ENCODE results near the gene TAS2R4. TPM values are rescaled to one million over a fixed set of nuclear protein-coding genes. Genes with fewer than 3 reads are reported as not detected.
"Not testable (repeated sequence)": the region's sequence is repeated elsewhere in the genome, so short reads cannot be mapped to it uniquely, and the experiment has no call there.

Gene TAS2R4
- total RNA-seq, 1 experiment from 2014 or later, result 0.66 TPM

DNA sequence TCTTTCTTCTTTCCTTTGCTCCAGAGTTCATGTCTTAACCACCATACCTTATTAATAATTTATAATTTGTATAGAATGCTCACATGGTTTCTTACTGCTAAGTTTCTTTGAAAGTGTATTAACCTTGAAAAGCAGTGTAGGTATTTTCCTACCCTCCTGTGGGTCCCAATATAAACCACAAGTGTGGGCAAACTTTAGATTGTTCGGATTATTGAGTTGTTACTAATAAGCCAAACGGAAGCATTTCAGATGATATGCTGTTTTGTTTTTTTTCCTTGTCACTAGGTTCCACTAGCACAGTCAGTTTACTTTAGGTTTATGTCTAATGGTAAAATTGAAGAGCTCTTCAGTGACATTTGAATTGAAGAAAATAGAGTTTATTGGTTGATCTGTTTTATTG, 28.1 kb upstream of the TAS2R4 start:
- no peak overlapping the region for H2BK20ac ChIP-seq (ENCODE audit: low read depth, low read length, poor library complexity, severe bottlenecking)
- no peak overlapping the region for H2BK15ac ChIP-seq (ENCODE audit: low read depth, low read length)
- no peak overlapping the region for H3K4me2 ChIP-seq (ENCODE audit: insufficient read depth, insufficient read length, low read length)
- no peak overlapping the region for H3K14ac ChIP-seq (ENCODE audit: insufficient read depth, low read length)
- TF ChIP-seq, protein P1, sequence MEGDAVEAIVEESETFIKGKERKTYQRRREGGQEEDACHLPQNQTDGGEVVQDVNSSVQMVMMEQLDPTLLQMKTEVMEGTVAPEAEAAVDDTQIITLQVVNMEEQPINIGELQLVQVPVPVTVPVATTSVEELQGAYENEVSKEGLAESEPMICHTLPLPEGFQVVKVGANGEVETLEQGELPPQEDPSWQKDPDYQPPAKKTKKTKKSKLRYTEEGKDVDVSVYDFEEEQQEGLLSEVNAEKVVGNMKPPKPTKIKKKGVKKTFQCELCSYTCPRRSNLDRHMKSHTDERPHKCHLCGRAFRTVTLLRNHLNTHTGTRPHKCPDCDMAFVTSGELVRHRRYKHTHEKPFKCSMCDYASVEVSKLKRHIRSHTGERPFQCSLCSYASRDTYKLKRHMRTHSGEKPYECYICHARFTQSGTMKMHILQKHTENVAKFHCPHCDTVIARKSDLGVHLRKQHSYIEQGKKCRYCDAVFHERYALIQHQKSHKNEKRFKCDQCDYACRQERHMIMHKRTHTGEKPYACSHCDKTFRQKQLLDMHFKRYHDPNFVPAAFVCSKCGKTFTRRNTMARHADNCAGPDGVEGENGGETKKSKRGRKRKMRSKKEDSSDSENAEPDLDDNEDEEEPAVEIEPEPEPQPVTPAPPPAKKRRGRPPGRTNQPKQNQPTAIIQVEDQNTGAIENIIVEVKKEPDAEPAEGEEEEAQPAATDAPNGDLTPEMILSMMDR (conservative IDR thresholded peaks at IDR 0.05), result no peak
- DNase-seq, result no peak
- H3K27ac ChIP-seq (ENCODE audit: insufficient read length, low read depth, low read length), result no peak overlapping the region
- Mint-ChIP-seq H3K9me3 (peaks cover 29 to 31% of the 10 kb centered on the region in 2 experiments), H3K27me3 (ENCODE audit: low read depth) (no peaks in the 10 kb centered on the region), H3K36me3 (ENCODE audit: insufficient read depth in 1 of 3, low read depth in 3 of 3) (peaks cover 80 to 90% (median 89%) of the 10 kb centered on the region in 3 experiments), H3K27ac (no peak overlapping the region), H3K4me1 (no peaks in the 10 kb centered on the region), H3K4me3 (no peak overlapping the region)
- H3K9me3 ChIP-seq (ENCODE audit: control insufficient read depth, low read depth, low read length), result peaks cover 22% of the 10 kb centered on the region
- no peak overlapping the region for H4K91ac ChIP-seq (ENCODE audit: insufficient read length, low read depth, low read length)
- no CpG with 5 or more reads among the region's 2 CpGs for WGBS (ENCODE audit: extremely low coverage, insufficient read length, low lambda C conversion rate)
- H3K4ac ChIP-seq (ENCODE audit: low read depth, low read length), result no peak overlapping the region
- no peak overlapping the region for H3K23ac ChIP-seq (ENCODE audit: insufficient read length, low read depth, low read length)
- no peaks in the 10 kb centered on the region for H3K4me1 ChIP-seq (ENCODE audit: insufficient read depth, low read length)
- no peaks in the 10 kb centered on the region for H3K27me3 ChIP-seq (ENCODE audit: insufficient read depth, low read length)
- H3K56ac ChIP-seq (ENCODE audit: insufficient read length, low read depth, low read length), result no peak overlapping the region
- H4K20me1 ChIP-seq (ENCODE audit: control insufficient read depth, insufficient read depth, insufficient read length), result no peaks in the 10 kb centered on the region
- no peak overlapping the region for H2AK5ac ChIP-seq (ENCODE audit: insufficient read length, low read length)
- no peak overlapping the region for H2BK12ac ChIP-seq (ENCODE audit: insufficient read length, low read depth, low read length)
- H3K18ac ChIP-seq (ENCODE audit: insufficient read length, low read depth, low read length), result no peak overlapping the region
- no peaks in the 10 kb centered on the region for H3K79me2 ChIP-seq (ENCODE audit: insufficient read depth, low read length)
- H3K9ac ChIP-seq (ENCODE audit: extremely low read depth, insufficient read length, low read length), result no peak overlapping the region
- H3K23me2 ChIP-seq (ENCODE audit: insufficient read length, low read depth, low read length, poor library complexity, severe bottlenecking), result no peaks in the 10 kb centered on the region
- no peak overlapping the region for H2AFZ ChIP-seq (ENCODE audit: low read length)
- H4K5ac ChIP-seq (ENCODE audit: insufficient read length, low read depth, low read length), result no peak overlapping the region
- no peak overlapping the region for H3T11ph ChIP-seq (ENCODE audit: low read length)
- H3K79me1 ChIP-seq (ENCODE audit: insufficient read depth, low read depth, low read length, poor library complexity, severe bottlenecking), result no peaks in the 10 kb centered on the region
- H2BK120ac ChIP-seq (ENCODE audit: low read depth, low read length, poor library complexity, severe bottlenecking), result no peak overlapping the region
- no peak overlapping the region for H4K8ac ChIP-seq (replicated peaks; ENCODE audit: insufficient read length, low read depth, low read length)
- no peak overlapping the region for H2BK5ac ChIP-seq (ENCODE audit: insufficient read length, low read length)

DNA sequence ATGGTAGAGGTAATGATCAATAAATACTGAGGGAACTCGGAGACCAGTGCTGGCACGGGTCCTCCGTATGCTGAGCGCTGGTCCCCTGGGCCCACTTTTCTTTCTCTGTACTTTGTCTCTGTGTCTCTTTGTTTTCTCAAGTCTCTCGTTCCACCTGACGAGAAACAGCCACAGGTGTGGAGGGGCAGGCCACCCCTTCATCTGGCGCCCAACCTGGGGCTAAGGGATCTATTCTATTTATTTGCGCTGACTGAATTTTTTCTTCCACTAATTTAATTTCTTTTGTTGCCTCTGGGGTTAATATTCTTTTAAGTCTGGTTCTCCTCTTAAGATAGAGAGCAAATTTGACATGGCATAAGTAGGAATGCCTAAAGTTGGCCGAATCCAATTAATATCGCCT, 24.6 kb upstream of the TAS2R4 start:
- H2BK120ac ChIP-seq (ENCODE audit: low read depth, low read length, poor library complexity, severe bottlenecking); H3K27me3 Mint-ChIP-seq (ENCODE audit: low read depth); H3K79me2 ChIP-seq (ENCODE audit: insufficient read depth, low read length); H3K23me2 ChIP-seq (ENCODE audit: insufficient read length, low read depth, low read length, poor library complexity, severe bottlenecking); H3K9ac ChIP-seq (ENCODE audit: extremely low read depth, insufficient read length, low read length); H3K18ac ChIP-seq (ENCODE audit: insufficient read length, low read depth, low read length); H2BK5ac ChIP-seq (ENCODE audit: insufficient read length, low read length); H2AFZ ChIP-seq (ENCODE audit: low read length); H3K4me3 Mint-ChIP-seq; H4K8ac ChIP-seq (replicated peaks; ENCODE audit: insufficient read length, low read depth, low read length); H3K4me1 Mint-ChIP-seq; H4K91ac ChIP-seq (ENCODE audit: insufficient read length, low read depth, low read length); H4K5ac ChIP-seq (ENCODE audit: insufficient read length, low read depth, low read length); H3K27ac ChIP-seq (ENCODE audit: insufficient read length, low read depth, low read length); H2AK5ac ChIP-seq (ENCODE audit: insufficient read length, low read length); H3T11ph ChIP-seq (ENCODE audit: low read length); H3K14ac ChIP-seq (ENCODE audit: insufficient read depth, low read length); H3K27ac Mint-ChIP-seq; H3K23ac ChIP-seq (ENCODE audit: insufficient read length, low read depth, low read length); H3K27me3 ChIP-seq (ENCODE audit: insufficient read depth, low read length); H3K79me1 ChIP-seq (ENCODE audit: insufficient read depth, low read depth, low read length, poor library complexity, severe bottlenecking); H4K20me1 ChIP-seq (ENCODE audit: control insufficient read depth, insufficient read depth, insufficient read length); H3K4me2 ChIP-seq (ENCODE audit: insufficient read depth, insufficient read length, low read length); H2BK12ac ChIP-seq (ENCODE audit: insufficient read length, low read depth, low read length); H3K56ac ChIP-seq (ENCODE audit: insufficient read length, low read depth, low read length); H3K4ac ChIP-seq (ENCODE audit: low read depth, low read length); H2BK20ac ChIP-seq (ENCODE audit: low read depth, low read length, poor library complexity, severe bottlenecking); H3K4me1 ChIP-seq (ENCODE audit: insufficient read depth, low read length); H2BK15ac ChIP-seq (ENCODE audit: low read depth, low read length); DNase-seq: not testable (repeated sequence)
- H3K36me3 Mint-ChIP-seq (ENCODE audit: insufficient read depth in 1 of 3, low read depth in 3 of 3), result peaks cover 78 to 90% (median 85%) of the 10 kb centered on the region in 3 experiments
- H3K9me3 Mint-ChIP-seq, result peaks cover 29 to 31% of the 10 kb centered on the region in 2 experiments
- WGBS (ENCODE audit: extremely low coverage, insufficient read length, low lambda C conversion rate), result no CpG with 5 or more reads among the region's 10 CpGs
- peaks cover 22% of the 10 kb centered on the region for H3K9me3 ChIP-seq (ENCODE audit: control insufficient read depth, low read depth, low read length)
